ENCODE data around the gene EPX.
A peak's percentile ranks its signal among the peaks of the same experiment; 100 is the strongest.
"Not testable (repeated sequence)": the region's sequence is repeated elsewhere in the genome, so short reads cannot be mapped to it uniquely, and the experiment has no call there.

EPX gene

GRCh38 chr17:58192612-58193011 is at the start of gene EPX:
TSS of gene EPX (plus strand) at chr17:58192726. CDS start at chr17:58192847, 121 bp downstream.
- no peak for DNase-seq

- DNase-seq, result not testable (repeated sequence)
Measured at GRCh38 chr17:58143335-58143734, 49.2 kb upstream of the EPX start.

- no peak for DNase-seq
Measured at GRCh38 chr17:58144801-58145200, 47.7 kb upstream of the EPX start.

- DNase-seq, result no peak
Measured at GRCh38 chr17:58147930-58148434, 44.5 kb upstream of the EPX start, which contains the start of gene OR4D1. TSS of gene OR4D1 (plus strand) at chr17:58148384. CDS start at chr17:58155154, 6,770 bp downstream.

- no peak for DNase-seq
Measured at GRCh38 chr17:58148609-58149008, 43.9 kb upstream of the EPX start.

GRCh38 chr17:58150394-58150793 is 42.1 kb upstream of the EPX start:
- no peak for DNase-seq

- DNase-seq, result peak; percentile 83
Measured at GRCh38 chr17:58153046-58153445, 39.5 kb upstream of the EPX start.

GRCh38 chr17:58153671-58154070 is 38.9 kb upstream of the EPX start:
- DNase-seq, result peak; percentile 39

GRCh38 chr17:58156839-58157803 is 35.4 kb upstream of the EPX start:
- peak; percentile 79 for DNase-seq

- DNase-seq, result no peak
Measured at GRCh38 chr17:58158181-58158580, 34.3 kb upstream of the EPX start.

- DNase-seq, result no peak
Measured at GRCh38 chr17:58161566-58161965, 31.0 kb upstream of the EPX start.

- DNase-seq, result no peak
Measured at GRCh38 chr17:58165981-58166380, 26.5 kb upstream of the EPX start.

- no peak for DNase-seq
Measured at GRCh38 chr17:58166682-58167081, 25.8 kb upstream of the EPX start, which contains the start of gene OR4D2. TSS of gene OR4D2 (plus strand) at chr17:58166982. CDS start at chr17:58169656, 2,674 bp downstream.

- no peak for DNase-seq
Measured at GRCh38 chr17:58170622-58171021, 21.9 kb upstream of the EPX start.

- DNase-seq, result peak; percentile 76
Measured at GRCh38 chr17:58172369-58173071, 20.0 kb upstream of the EPX start.

- DNase-seq, result no peak
Measured at GRCh38 chr17:58174871-58175270, 17.7 kb upstream of the EPX start.

- DNase-seq, result peak; percentile 66
Measured at GRCh38 chr17:58176200-58176599, 16.3 kb upstream of the EPX start.

GRCh38 chr17:58181796-58182195 is 10.7 kb upstream of the EPX start:
- DNase-seq, result no peak

GRCh38 chr17:58183514-58183913 is 9.0 kb upstream of the EPX start:
- no peak for DNase-seq

GRCh38 chr17:58184308-58184985 is 8.1 kb upstream of the EPX start:
- DNase-seq, result peak; percentile 52

- DNase-seq, result peak; percentile 77
Measured at GRCh38 chr17:58184986-58185761, 7.4 kb upstream of the EPX start.

GRCh38 chr17:58186591-58186990 is 5.9 kb upstream of the EPX start:
- DNase-seq, result no peak
